ENCODE measurements around the gene SLC2A2. TPM values are rescaled to one million over a fixed set of nuclear protein-coding genes. Genes with fewer than 3 reads are reported as not detected.

The SLC2A2 gene
- polyA plus RNA-seq, 1 donor (not counting 4 experiments of a cell fraction or from before 2014, with no cell fraction given) = not detected

DNA sequence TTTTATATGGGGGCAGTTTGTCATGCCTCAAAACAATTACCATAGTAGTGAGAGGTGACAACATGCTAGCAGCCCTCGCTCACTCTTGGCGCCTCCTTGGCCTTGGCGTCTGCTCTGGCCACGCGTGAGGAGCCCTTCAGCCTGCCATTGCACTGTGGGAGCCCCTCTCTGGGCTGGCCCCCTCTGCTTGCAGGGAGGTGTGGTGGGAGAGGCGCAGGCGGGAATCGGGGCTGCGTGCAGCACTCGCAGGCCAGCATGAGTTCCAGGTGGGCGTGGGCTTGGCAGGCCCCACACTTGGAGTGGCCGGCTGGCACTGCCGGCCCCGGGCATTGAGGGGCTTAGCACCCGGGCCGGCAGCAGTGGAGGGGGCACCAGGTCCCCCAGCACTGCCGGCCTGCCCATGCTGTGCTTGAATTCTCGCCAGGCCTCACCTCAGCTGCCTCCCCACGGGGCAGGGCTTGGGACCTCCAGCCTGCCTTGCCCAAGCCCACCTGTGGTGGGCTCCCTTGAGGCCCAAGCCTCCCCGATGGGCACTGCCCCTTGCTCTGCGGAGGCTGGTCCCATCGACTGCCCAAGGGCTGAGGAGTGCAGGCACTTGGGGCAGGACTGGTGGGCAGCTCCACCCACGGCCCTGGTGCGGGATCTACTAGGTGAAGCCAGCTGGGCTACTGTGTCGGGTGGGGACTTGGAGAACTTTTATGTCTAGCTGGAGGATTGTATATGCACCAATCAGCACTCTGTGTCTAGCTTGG is 79.3 kb downstream of the SLC2A2 start:
- H3K27ac ChIP-seq (ENCODE audit: control insufficient read depth, insufficient read depth, low read length) = no peak overlapping the region
- FAIRE-seq (no peak), DNase-seq (ENCODE audit: low read depth, low spot score) (no peak)
- no peaks in the 10 kb centered on the region for H4K20me1 ChIP-seq (ENCODE audit: control insufficient read depth, extremely low read depth, insufficient read depth, low read length)
- H3K9me3 ChIP-seq (ENCODE audit: control insufficient read depth, low read depth, low read length) = no peaks in the 10 kb centered on the region
- H3K27me3 ChIP-seq (ENCODE audit: control insufficient read depth, extremely low read depth, insufficient read depth, low read length) = no peaks in the 10 kb centered on the region
- no peaks in the 10 kb centered on the region for H3K9me1 ChIP-seq (ENCODE audit: control insufficient read depth, extremely low read depth, insufficient read depth, low read length)
- TF ChIP-seq, protein P1, sequence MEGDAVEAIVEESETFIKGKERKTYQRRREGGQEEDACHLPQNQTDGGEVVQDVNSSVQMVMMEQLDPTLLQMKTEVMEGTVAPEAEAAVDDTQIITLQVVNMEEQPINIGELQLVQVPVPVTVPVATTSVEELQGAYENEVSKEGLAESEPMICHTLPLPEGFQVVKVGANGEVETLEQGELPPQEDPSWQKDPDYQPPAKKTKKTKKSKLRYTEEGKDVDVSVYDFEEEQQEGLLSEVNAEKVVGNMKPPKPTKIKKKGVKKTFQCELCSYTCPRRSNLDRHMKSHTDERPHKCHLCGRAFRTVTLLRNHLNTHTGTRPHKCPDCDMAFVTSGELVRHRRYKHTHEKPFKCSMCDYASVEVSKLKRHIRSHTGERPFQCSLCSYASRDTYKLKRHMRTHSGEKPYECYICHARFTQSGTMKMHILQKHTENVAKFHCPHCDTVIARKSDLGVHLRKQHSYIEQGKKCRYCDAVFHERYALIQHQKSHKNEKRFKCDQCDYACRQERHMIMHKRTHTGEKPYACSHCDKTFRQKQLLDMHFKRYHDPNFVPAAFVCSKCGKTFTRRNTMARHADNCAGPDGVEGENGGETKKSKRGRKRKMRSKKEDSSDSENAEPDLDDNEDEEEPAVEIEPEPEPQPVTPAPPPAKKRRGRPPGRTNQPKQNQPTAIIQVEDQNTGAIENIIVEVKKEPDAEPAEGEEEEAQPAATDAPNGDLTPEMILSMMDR (optimal IDR thresholded peaks at IDR 0.05 in 1 of 3, IDR thresholded peaks at IDR 0.05 in 1 of 3, conservative IDR thresholded peaks at IDR 0.05 in 1 of 3; ENCODE audit: extremely low read depth in 1 of 3, insufficient read depth in 2 of 3, low read length in 3 of 3) = no peak
- no peak for TF ChIP-seq EZH2 (IDR thresholded peaks at IDR 0.05; ENCODE audit: low read length)
- H3K9ac ChIP-seq (ENCODE audit: control insufficient read depth, extremely low read depth, insufficient read depth, low read length) = no peak overlapping the region
- no peak overlapping the region for H3K4me2 ChIP-seq (ENCODE audit: control insufficient read depth, extremely low read depth, insufficient read depth, low read depth, low read length)
- H3K79me2 ChIP-seq (ENCODE audit: control insufficient read depth, insufficient read depth, low read length) = no peaks in the 10 kb centered on the region
- dilution Hi-C loops (cut with MboI; ENCODE audit: extremely low pct_ligation_motif_present, low sequenced_read_pairs) = no loop called here
- H3K4me1 ChIP-seq (ENCODE audit: control insufficient read depth, extremely low read depth, insufficient read depth, low read length) = no peaks in the 10 kb centered on the region
- no peak overlapping the region for H2AFZ ChIP-seq (ENCODE audit: control insufficient read depth, low read length)
- H3K36me3 ChIP-seq (ENCODE audit: control insufficient read depth in 2 of 2, extremely low read depth in 1 of 2, insufficient read depth in 2 of 2, low read length in 2 of 2) = no peaks in the 10 kb centered on the region
- H3K4me3 ChIP-seq (ENCODE audit: control insufficient read depth in 2 of 3, extremely low read depth in 1 of 3, insufficient read depth in 2 of 3, low read depth in 1 of 3, low read length in 3 of 3) = no peak overlapping the region

Small RNAs within 50 kb of the gene (small RNA-seq; reads per million reads assigned to genes)
- gene RNU1-70P (ENCODE audit: insufficient read length in 3 of 3, low read depth in 3 of 3, low replicate concordance in 1 of 3) = 0 to 0.75 (median 0) reads per million in 3 experiments

Other genes with a start within 250 kb of the SLC2A2 start
- gene RPL22L1, start 156.5 kb downstream of the SLC2A2 start, polyA plus RNA-seq = 103 to 277 TPM (median 241 TPM) in 3 replicates
- gene EIF5A2, start 118.1 kb downstream of the SLC2A2 start, polyA plus RNA-seq = 5.6 to 19.2 TPM (median 14.1 TPM) in 3 replicates

Data from keratinocyte (primary cell).